GM21423 (cell line): Measurements from ENCODE around the gene PRR7.
A peak's percentile ranks its signal among the peaks of the same experiment; 100 is the strongest.

ENCODE experiments used
- ATAC-seq: cut with Tn5 transposase; IDR thresholded peaks from one replicate; pipeline ENCODE4 v1.9.1; 2021; ENCODE audit warnings: mild to moderate bottlenecking, moderate library complexity; ENCODE audit not compliant: unreplicated experiment

PRR7 gene

DNA sequence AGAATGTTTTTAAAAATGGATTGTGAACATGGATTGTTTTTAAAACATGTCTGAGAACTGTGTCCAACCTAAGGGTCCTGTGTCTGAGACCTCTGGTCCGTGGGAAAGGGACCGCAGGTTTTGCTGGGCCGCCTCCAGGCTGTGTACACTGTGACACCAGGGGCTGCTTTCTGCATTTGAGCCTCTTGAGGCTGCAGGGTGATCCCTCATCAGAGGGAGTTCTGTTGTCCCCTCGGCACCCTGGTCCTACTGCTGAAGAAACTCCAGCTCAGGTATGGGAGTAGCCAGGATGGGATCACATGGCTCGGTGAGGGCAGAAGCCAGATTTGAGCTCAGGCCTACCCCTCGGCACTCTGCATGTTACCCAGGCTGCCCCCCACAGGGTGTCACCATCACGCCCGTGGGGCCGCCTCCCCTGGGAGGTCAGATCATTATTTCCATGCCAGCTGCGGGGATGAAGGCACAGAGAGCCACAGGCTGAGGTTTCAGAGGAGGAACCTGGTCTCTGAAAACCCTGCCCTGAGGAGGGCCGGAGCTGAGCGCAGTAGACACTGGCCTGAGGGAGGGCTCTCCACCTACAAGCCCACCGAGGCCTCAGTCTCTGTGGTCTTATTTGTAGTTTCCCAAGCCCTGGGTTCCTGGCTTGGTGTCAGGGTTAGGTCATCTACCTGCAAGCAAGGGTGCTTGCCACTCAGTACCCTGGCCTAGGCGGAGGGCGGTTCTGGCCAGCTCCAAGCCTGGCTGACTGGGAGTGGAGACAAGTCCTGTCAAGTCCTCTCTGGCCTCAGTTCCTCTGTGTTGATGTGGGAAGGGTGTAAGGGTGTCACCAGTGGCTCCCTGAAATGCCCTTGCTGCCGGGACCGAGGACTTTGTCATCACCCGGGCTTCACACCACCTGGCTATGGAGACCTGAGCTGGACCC, 2.8 kb downstream of the PRR7 start:
- no peak for ATAC-seq

DNA sequence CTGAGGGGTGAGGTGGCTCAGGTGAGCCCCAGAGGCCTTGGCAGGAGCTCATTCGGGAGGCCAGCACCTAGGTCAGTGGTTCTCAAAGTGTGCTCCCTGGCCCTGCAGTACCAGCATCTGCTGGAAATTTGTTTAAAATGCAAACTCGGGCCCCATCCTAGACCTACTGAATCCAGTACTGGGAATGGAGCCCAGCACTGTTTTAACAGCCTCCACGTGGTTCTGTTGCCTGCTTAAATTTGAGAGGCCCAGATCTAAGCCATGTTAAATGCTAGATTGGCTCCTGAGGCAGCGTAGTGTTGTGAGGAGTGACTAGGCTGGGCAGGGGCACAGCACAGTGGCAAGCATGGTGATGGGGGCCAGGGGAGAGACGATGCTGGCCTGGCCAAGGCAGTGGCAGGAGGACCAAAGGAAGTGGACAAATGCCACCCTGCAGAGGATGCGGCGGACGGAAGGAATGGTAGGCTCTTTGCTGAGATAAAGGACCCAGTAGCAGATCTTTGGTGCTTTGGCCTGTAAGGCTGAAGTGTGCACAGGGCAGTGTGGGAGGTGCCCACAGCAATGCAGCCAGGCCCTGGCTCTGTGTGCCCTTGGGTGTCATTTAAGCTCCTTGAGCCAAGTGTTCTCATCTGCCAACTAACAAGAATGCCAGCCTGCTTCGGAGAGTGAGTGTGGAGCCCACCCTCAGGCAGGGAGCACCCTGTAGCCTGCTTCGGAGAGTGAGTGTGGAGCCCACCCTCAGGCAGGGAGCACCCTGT, 4.2 kb downstream of the PRR7 start:
- no peak for ATAC-seq

- no peak for ATAC-seq
Observed at GRCh38 chr5:177452688-177453638, 6.3 kb downstream of the PRR7 start.

- ATAC-seq = peak; percentile 6
Observed at GRCh38 chr5:177453852-177454396, 7.3 kb downstream of the PRR7 start.

DNA sequence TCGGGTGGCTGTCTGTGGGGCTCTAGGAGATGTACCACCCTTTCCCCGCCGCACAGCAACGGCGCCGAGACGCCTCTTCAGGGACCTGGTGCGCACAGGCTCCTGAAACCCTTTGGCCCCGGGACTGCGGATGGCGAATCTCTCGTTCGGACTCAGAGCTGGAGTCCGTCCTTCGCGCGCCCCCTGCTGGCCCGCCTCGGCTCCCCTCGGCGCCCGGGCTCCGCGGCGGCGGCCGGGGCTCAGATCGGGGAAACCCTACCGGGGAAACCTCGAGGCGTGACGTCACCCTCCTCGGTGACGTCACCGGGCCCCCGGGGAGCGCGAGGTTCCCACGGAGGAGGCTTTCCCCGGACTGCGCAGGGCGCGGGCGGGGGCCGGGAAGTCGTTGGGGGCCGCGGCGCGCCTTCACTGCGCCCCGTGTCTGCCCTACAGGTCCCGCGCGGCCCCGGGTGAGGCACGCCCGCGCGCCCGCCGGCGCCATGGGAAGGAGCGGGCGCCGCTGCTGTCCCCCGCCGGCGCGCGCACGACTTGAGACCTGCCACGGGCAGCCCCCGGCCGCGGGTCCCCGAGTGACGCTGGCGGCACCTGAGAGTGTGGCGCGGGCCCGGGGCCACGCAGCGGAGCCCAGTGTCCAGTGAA, 7.9 kb downstream of the PRR7 start:
- peak; percentile 43 for ATAC-seq

GRCh38 chr5:177455036-177455660, 8.5 kb downstream of the PRR7 start:
- ATAC-seq = peak; percentile 41

DNA sequence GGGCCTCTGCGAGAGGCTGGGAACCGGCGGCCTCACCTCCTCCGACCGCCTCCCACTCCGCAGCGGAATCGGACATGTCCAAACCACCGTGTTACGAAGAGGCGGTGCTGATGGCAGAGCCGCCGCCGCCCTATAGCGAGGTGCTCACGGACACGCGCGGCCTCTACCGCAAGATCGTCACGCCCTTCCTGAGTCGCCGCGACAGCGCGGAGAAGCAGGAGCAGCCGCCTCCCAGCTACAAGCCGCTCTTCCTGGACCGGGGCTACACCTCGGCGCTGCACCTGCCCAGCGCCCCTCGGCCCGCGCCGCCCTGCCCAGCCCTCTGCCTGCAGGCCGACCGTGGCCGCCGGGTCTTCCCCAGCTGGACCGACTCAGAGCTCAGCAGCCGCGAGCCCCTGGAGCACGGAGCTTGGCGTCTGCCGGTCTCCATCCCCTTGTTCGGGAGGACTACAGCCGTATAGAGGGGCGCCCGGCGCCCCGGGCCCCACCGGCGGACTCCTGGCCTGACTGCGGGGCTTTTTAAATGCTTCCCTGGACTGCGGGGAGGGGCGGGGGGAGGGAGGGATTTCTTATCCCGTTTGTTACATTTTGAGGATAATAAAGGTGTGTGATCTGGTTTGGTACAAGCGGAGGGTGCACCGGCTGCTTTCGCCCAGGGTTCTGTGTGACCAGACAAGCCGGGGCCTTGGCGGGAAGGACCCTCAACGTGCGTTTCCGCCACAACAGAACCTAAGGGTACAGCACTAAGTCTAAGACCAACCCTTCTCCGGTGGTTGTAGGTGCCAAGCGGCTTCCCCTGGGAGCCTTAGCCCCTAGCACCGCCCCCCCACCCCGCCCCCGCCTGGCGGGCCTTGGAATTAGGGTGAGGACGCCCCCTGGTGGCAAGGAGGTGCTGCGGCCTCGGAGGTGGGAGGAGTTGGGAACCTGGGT, 9.3 kb downstream of the PRR7 start:
- peak; percentile 18 for ATAC-seq

GRCh38 chr5:177456591-177456964, 10.0 kb downstream of the PRR7 start:
- no peak for ATAC-seq

GRCh38 chr5:177456976-177457851, 10.6 kb downstream of the PRR7 start:
- ATAC-seq = peak; percentile 32

DNA sequence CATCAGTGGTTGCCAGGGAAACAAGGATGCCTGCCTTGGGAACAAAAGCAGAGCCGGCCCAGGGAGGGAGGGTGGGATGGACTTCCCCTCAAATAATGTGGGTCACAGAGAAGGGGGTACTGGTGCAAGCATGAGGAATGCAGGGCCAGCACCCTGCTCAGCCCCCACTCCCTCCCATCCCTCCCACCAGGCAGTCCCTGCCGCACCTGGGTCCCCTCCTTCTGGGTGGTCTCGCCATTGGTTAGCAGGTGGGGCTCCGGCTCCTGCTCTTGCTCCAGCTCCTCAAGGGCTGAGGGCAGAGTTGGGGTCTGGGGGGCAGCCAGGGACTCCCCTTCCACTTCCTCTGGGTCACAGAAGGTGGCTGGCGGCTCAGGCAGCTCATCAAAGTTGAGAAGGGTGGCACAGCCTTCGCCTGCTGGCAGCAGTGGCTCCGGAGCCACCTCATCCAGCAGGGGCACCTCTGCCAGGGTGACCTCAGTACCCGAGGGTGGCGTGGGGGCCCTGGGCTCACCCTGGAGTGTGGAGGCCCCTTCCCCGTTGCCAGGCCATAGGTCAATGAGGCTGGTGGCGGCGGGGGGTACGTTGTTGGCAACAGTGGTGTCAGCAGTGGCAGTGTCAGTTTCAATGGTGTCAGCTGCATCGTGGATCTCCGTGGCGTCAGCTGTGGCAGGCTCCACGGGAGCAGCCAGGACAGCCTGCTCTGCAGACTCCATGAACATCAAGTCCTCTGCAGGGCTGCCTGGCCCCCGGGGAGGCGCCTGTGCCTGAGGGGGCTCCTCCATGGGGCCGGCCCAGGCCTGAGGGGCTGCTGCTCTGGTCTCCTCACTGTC, 11.5 kb downstream of the PRR7 start:
- ATAC-seq = no peak

DNA sequence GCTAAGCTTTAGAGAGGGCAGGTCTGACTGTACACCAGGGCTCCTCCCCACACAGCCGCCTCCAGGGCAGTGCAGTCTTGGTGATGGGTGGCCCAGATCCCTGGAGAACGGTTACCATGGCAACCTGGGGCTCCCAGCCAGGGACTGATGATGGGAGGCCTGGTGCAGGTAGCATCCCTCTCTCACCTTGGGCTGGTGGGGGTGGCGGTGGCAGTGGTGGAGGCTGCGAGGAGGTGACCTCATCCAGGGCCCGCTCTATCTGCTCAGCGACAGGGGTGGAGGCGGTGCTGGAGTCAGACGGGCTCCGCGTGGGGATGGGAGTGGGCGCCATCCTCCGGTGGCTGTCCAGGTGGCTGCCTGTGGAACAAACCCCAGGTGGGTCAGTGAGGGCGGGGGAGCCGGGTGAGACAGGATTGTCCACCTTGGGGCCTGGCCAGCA, 12.3 kb downstream of the PRR7 start:
- ATAC-seq = no peak

DNA sequence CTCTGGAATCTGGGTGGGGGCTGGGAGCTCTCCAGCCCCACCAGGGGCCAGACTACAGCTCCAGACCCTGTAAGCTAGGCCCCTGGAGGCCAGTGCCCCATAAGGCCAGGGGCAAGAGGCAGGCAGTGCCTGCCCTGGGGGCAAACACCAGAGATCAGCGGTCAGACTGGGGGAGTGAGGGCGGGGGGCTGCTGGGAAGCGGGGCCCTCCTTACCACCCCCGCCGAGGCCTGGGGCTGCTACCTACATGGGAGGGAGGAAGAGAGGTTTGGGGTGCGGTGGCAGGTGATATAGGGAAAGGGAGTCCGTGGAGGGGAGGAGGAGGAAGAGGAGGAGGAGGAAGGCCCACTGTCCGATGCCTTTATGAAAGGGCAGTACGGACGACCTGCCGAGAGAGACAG, 12.7 kb downstream of the PRR7 start:
- no peak for ATAC-seq

DNA sequence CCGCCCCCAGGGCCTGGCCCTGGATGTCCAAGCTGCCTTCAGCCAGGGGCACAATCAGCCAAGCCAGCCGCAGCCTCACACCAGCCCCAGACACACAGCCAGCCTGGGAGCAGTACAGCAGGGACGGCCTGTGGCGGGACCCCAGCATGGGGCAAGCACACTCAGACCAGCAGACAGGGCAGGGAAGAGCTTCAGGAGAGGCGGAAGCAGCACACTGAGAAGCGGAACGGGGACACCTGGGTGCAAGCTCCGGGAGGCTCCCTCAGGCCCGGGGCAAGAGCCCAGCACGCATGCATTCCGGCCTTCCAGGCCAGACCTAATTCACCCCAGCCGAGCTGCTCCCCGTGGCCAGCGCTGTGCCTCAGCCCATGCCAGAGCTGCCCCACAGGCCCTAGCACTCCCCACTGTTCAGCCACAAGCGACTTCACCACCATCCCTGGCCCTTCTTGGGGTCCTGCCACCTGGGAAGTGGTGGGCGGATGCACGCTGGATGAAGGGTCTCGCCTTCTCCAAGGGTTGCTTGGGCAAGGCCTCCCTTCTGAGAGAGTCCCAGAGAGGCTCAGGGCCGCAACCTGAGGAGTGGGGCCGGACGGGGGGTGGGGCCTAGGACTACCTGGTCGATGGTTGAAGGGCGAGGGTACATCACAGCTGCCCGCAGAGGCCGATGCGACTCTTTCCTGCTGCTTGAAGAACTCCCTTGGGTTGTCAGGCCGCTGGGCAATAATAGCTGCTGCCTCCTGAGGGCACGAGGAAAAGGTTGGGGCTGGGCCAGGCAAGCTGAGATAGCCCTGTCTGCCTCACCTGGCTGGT, 13.4 kb downstream of the PRR7 start:
- ATAC-seq = no peak

GRCh38 chr5:177462021-177462670, 15.5 kb downstream of the PRR7 start:
- ATAC-seq = no peak

GRCh38 chr5:177465044-177465443, 18.4 kb downstream of the PRR7 start:
- no peak for ATAC-seq
